Naive B cell (primary cell): ENCODE results near the gene COL1A1. TPM values are rescaled to one million over a fixed set of nuclear protein-coding genes. Genes with fewer than 3 reads are reported as not detected.

ENCODE experiments used
- ATAC-seq, 2 donors: fragments of 150-1000 bp; cut with Tn5 transposase; 2 replicates each; pipeline ENCODE4 v1.10.0; 2021; ENCODE audit warnings: low read depth in 2 of 2, mild to moderate bottlenecking in 2 of 2, moderate library complexity in 2 of 2
- DNase-seq: peaks from one replicate; pipeline ENCODE4 v3.0.0; 2022
- H3K27ac Mint-ChIP-seq, 6 donors: one replicate each; pipeline ENCODE4 v1.8.0; 2020 to 2022; ENCODE audit warnings: mild to moderate bottlenecking in 6 of 6, mixed read lengths in 6 of 6, moderate library complexity in 5 of 6, inconsistent platforms in 2 of 6
- H3K27me3 Mint-ChIP-seq, 3 donors: one replicate each; pipeline ENCODE4 v1.8.0; 2021 to 2022; ENCODE audit warnings: mixed read lengths in 3 of 3, mild to moderate bottlenecking in 1 of 3
- H3K36me3 Mint-ChIP-seq, 2 donors: one replicate each; pipeline ENCODE4 v1.8.0; 2020 to 2022; ENCODE audit warnings: mixed read lengths in 2 of 2, inconsistent platforms in 1 of 2, mild to moderate bottlenecking in 1 of 2
- H3K4me1 Mint-ChIP-seq, 3 donors: one replicate each; pipeline ENCODE4 v1.8.0; 2020 to 2022; ENCODE audit warnings: mixed read lengths in 3 of 3, inconsistent platforms in 1 of 3, mild to moderate bottlenecking in 1 of 3, moderate library complexity in 1 of 3
- H3K4me3 Mint-ChIP-seq, 8 donors: one replicate each; pipeline ENCODE4 v1.8.0; 2020 to 2022; ENCODE audit warnings: mild to moderate bottlenecking in 8 of 8, mixed read lengths in 8 of 8, moderate library complexity in 8 of 8, inconsistent platforms in 2 of 8
- H3K9me3 Mint-ChIP-seq, 7 donors: one replicate each; pipeline ENCODE4 v1.8.0; 2020 to 2022; ENCODE audit warnings: mixed read lengths in 7 of 7, mild to moderate bottlenecking in 5 of 7, inconsistent platforms in 2 of 7, moderate library complexity in 1 of 7
- polyA plus RNA-seq, 6 donors: library from polyadenylated mRNA; unstranded; fragments of 300-500 nt; fragmentation: Illumina TruSeq; gene quantifications; one replicate each; pipeline ENCODE4 v1.2.3, GENCODE V29; 2021; ENCODE audit warnings: low read depth in 6 of 6

Gene COL1A1
- polyA plus RNA-seq, 6 donors from 2014 or later, result 0.23 to 0.80 TPM; not detected in 4

GRCh38 chr17:50185631-50186471 is 15.6 kb downstream of the COL1A1 start:
- no peak for DNase-seq
- no peaks in the 10 kb centered on the region for H3K27me3 Mint-ChIP-seq
- peak overlapping the region in 3 of 6 donors; percentile 39 to 63 (median 52) for H3K27ac Mint-ChIP-seq
- H3K4me1 Mint-ChIP-seq, result peaks cover 39 to 43% (median 42%) of the 10 kb centered on the region in 3 donors
- H3K4me3 Mint-ChIP-seq, result peak overlapping the region in 7 of 8 donors; percentile 15 to 86 (median 61)
- ATAC-seq, result no peak
- H3K36me3 Mint-ChIP-seq, result no peaks in the 10 kb centered on the region
- no peaks in the 10 kb centered on the region for H3K9me3 Mint-ChIP-seq

- H3K27ac Mint-ChIP-seq, result peak overlapping the region in 5 of 6 donors; percentile 54 to 88 (median 78)
- no peaks in the 10 kb centered on the region for H3K36me3 Mint-ChIP-seq
- ATAC-seq (no peak), DNase-seq (no peak)
- H3K27me3 Mint-ChIP-seq, result no peaks in the 10 kb centered on the region
- H3K9me3 Mint-ChIP-seq, result no peaks in the 10 kb centered on the region
- H3K4me3 Mint-ChIP-seq, result peak overlapping the region; percentile 24 to 90 (median 67)
- peaks cover 39 to 43% (median 42%) of the 10 kb centered on the region in 3 donors for H3K4me1 Mint-ChIP-seq
Observed at GRCh38 chr17:50184611-50185398, 16.6 kb downstream of the COL1A1 start.

DNA sequence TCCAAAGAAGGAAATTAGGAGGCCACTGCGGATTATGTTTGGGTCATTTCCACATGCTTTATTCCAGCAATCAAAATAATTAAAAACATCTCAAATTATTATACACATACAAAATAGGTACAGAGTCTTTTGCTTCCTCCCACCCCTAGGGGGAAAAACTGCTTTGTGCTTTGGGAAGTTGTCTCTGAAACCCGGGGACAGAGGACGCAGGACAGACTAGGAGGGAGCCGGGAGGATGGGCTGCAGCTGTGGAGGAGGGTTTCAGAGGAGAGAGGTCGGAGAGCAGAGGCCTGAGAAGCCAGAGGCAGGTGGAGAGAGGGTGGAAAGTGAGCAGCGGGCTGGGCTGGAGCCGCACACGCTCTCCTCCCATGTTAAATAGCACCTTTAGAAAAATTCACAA is 17.4 kb downstream of the COL1A1 start:
- Mint-ChIP-seq H3K27ac (peak overlapping the region in 4 of 6 donors; percentile 71 to 93 (median 78)), H3K27me3 (no peaks in the 10 kb centered on the region)
- no peak for DNase-seq

DNA sequence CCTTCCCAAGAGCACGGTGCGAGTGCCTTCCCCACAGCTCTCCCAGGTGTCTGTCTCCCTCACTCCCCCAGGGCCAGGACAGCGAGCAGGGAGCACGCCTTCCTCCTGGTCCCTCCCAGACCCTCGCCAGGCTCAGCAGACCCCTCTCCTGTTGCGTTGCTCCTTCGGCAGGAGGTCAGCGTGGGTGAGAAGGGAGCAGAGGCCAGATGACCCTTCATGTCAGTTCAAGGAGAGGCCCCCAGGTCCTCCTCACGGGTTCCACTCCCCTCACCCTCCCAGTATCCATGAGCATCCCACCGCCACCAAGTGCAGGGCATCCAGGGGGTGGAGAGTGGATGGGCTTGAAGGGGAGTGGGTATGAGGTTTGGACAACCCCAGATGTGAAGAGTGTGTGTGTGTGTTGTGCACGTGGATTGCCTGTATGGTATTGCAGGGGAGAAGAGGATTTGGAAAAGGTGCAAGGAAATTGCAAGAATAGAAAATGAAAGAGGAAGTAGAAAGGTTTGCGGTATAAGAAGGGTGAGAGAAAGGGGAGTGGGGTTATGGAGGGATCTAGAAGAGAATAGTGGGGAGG is 17.9 kb downstream of the COL1A1 start:
- H3K4me3 Mint-ChIP-seq, result peak overlapping the region; percentile 67 to 90 (median 82)
- H3K36me3 Mint-ChIP-seq, result no peaks in the 10 kb centered on the region
- peaks cover 39 to 44% (median 43%) of the 10 kb centered on the region in 3 donors for H3K4me1 Mint-ChIP-seq
- H3K9me3 Mint-ChIP-seq, result no peaks in the 10 kb centered on the region
- peak overlapping the region in 5 of 6 donors; percentile 2 to 93 (median 83) for H3K27ac Mint-ChIP-seq
- peak; percentile 82 to 83 for ATAC-seq
- DNase-seq, result peak; percentile 48
- H3K27me3 Mint-ChIP-seq, result no peaks in the 10 kb centered on the region

More for the DNA sequence above, 17.4 kb downstream of the COL1A1 start:
- H3K4me1 Mint-ChIP-seq, result peaks cover 39 to 43% (median 42%) of the 10 kb centered on the region in 3 donors
- H3K4me3 Mint-ChIP-seq, result peak overlapping the region; percentile 67 to 90 (median 82)
- peak; percentile 30 to 44 for ATAC-seq
- no peaks in the 10 kb centered on the region for H3K36me3 Mint-ChIP-seq
- H3K9me3 Mint-ChIP-seq, result no peaks in the 10 kb centered on the region

DNA sequence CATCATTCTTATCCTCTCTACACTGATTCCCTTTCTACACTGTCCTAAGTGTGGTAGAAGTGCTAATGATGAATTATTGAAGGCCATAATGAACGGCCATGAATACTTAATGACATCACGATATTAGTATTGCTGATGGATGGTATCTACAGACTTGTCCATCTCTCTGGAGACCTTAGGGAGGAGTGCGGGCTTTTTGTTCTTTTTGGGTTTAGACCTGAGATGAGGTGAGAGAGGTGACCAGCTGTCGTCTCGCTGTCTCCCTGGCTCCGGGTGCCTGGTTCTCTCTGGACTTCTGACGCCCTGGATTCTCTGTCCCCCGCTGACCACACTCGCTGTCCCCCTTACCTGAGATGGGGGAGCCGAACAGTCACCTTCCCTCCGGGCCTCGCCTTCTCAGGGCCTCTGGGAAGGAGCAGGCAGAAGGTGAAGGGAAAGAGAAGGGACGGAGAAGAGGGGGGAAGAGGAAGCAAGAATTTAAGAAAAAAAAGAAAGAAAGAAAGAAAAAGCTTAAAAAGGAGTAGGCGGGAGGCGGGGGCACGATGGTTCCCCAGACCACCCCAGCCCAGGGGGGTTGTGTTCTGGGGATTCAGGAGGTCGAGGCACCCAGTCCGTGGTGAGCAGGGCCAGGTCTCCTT is 18.5 kb downstream of the COL1A1 start:
- Mint-ChIP-seq H3K27ac (peak overlapping the region in 4 of 6 donors; percentile 42 to 90 (median 68)), H3K4me1 (peaks cover 45 to 50% (median 46%) of the 10 kb centered on the region in 3 donors), H3K27me3 (no peaks in the 10 kb centered on the region), H3K4me3 (peak overlapping the region in 6 of 8 donors; percentile 6 to 82 (median 32)), H3K9me3 (no peaks in the 10 kb centered on the region), H3K36me3 (no peaks in the 10 kb centered on the region)
- DNase-seq (no peak), ATAC-seq (no peak)

DNA sequence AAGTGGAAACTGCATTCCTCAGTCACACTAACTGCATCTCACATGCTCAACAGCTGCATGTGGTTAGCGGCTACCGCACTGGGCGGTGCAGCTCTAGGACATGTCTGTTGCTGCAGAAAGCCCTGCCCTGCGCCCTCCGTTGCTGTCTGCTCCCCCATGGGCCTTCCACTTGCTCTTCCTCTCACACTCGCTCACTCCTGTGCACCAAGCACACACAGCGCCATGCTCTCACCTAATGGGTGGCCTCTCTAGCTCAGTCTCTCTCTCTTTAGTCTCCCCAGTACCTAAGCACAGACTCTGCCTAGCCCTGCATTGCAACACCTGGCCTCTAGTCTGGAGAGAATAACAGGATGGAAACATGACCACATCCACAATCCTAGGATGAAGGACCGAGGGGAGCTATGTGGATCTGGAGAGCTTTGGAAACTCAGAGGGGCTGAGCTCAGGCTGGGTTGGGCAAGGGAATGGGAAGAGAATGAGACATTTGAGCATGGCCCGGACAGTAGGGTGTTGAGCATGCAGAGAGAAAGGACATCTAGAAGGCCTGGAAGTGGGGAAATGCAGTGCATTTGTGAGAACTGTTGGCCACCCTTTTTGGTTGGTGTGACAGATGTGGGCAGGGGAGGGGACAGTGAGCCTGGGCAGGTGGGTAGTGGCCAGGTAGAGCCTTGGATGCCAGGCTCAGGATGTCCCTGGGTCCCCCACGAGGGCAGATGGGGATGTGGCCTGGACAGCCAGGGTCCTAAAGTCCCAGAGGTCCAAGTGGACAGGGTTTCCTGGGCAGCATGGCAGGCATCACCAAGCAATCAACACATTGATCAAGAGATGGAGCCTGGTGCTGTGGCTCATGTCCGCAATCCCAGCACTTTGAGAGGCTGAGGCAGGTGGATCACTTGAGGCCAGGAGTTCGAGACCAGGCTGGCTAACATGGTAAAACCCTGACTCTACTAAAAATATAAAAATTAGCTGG is 19.6 kb downstream of the COL1A1 start:
- ATAC-seq, result no peak
- Mint-ChIP-seq H3K36me3 (no peaks in the 10 kb centered on the region), H3K9me3 (no peaks in the 10 kb centered on the region), H3K27ac (peak overlapping the region in 4 of 6 donors; percentile 4 to 82 (median 54)), H3K4me1 (peaks cover 45 to 51% (median 48%) of the 10 kb centered on the region in 3 donors), H3K4me3 (peak overlapping the region in 2 of 8 donors; percentile 29 to 61), H3K27me3 (no peaks in the 10 kb centered on the region)
- no peak for DNase-seq

GRCh38 chr17:50181144-50181543 is 20.3 kb downstream of the COL1A1 start:
- ATAC-seq, result no peak
- Mint-ChIP-seq H3K27ac (peak overlapping the region in 2 of 6 donors; percentile 43 to 85), H3K27me3 (no peaks in the 10 kb centered on the region), H3K9me3 (no peaks in the 10 kb centered on the region), H3K4me1 (peaks cover 43 to 51% (median 46%) of the 10 kb centered on the region in 3 donors), H3K36me3 (no peaks in the 10 kb centered on the region), H3K4me3 (no peak overlapping the region)
- DNase-seq, result no peak

- H3K36me3 Mint-ChIP-seq, result no peaks in the 10 kb centered on the region
- H3K4me3 Mint-ChIP-seq, result no peak overlapping the region
- DNase-seq (no peak), ATAC-seq (no peak)
- no peaks in the 10 kb centered on the region for H3K9me3 Mint-ChIP-seq
- H3K27me3 Mint-ChIP-seq, result no peaks in the 10 kb centered on the region
- peaks cover 40 to 45% (median 41%) of the 10 kb centered on the region in 3 donors for H3K4me1 Mint-ChIP-seq
- H3K27ac Mint-ChIP-seq, result peak overlapping the region in 2 of 6 donors; percentile 36 to 50
Observed at GRCh38 chr17:50180620-50181019, 20.8 kb downstream of the COL1A1 start.

- no peaks in the 10 kb centered on the region for H3K9me3 Mint-ChIP-seq
- no peaks in the 10 kb centered on the region for H3K27me3 Mint-ChIP-seq
- DNase-seq, result no peak
- peaks cover 35 to 40% (median 36%) of the 10 kb centered on the region in 3 donors for H3K4me1 Mint-ChIP-seq
- ATAC-seq, result no peak
- H3K36me3 Mint-ChIP-seq, result no peaks in the 10 kb centered on the region
- no peak overlapping the region for H3K27ac Mint-ChIP-seq
- peak overlapping the region in 1 of 8 donors; percentile 22 for H3K4me3 Mint-ChIP-seq
Observed at GRCh38 chr17:50180111-50180510, 21.3 kb downstream of the COL1A1 start.

DNA sequence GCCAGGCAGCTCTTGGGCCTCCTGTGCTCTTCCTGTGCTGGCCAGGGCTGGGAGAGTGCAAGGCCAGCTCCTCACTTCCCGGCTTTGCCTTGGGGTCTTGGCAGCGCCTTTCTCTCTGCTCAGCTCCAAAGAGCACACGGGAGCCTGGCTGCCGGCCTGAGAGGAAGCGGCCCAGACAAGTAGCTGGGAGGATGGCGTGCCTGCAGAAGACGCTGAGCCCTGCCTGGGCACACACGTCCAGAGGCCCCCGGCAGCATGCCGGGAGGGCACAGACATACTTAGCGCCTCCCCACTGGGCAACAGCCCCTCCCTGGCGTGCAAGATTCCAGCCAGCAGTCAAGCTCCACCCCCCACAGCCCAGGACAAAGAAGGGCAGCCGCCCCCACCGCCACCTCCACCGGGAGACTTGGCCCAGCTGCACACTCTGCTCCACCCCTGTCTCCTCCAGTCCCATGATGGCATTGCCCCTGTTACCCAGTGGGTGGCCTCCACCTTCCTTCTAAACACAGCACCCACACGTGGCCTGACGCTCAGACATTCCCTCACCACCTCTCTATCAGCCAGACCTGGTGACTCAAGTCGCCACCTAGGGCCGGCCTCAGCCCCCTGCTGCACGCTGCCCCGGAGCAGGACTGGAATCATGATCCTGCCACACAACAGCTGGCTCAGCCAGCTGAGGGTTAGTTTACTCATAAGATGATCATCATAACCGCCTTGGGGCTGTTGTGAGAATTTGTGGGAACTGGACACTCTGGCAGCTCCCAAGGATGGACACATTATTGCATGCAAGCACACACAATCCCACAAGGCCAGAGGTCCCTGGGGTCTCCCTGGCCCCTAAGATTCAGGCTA is 23.2 kb downstream of the COL1A1 start:
- H3K4me1 Mint-ChIP-seq, result peaks cover 18 to 21% (median 19%) of the 10 kb centered on the region in 3 donors
- no peaks in the 10 kb centered on the region for H3K9me3 Mint-ChIP-seq
- DNase-seq (peak; percentile 65), ATAC-seq (peak; percentile 95 to 98)
- H3K36me3 Mint-ChIP-seq, result no peaks in the 10 kb centered on the region
- no peaks in the 10 kb centered on the region for H3K27me3 Mint-ChIP-seq
- H3K27ac Mint-ChIP-seq, result peak overlapping the region in 3 of 6 donors; percentile 6 to 89 (median 65)
- peak overlapping the region; percentile 17 to 89 (median 62) for H3K4me3 Mint-ChIP-seq

DNA sequence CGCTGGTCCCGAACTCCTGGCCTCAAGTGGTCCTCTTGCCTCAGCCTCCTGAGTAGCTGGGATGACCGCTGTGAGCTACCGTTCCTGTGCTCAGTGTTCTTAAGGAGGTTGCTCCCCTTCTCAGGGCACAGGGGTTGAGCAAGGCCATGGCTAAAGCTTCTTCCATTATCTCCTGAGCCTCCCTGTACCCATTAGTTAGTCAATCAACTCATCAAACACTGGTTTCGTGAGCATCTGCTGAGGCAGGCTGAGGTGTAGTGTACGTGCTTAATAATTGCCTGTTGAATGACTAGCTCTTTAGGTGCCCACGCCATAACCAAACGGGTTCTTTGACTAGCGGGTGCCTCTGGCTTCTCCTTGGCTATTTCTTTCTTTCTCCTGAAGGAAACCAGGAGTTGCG is 24.0 kb downstream of the COL1A1 start:
- DNase-seq, result no peak
- H3K27ac Mint-ChIP-seq, result peak overlapping the region in 1 of 6 donors; percentile 89
- no peaks in the 10 kb centered on the region for H3K36me3 Mint-ChIP-seq
- peaks cover 11 to 15% (median 12%) of the 10 kb centered on the region in 3 donors for H3K4me1 Mint-ChIP-seq
- no peaks in the 10 kb centered on the region for H3K9me3 Mint-ChIP-seq
- no peaks in the 10 kb centered on the region for H3K27me3 Mint-ChIP-seq
- H3K4me3 Mint-ChIP-seq, result no peak overlapping the region
- no peak for ATAC-seq
